ENCODE results near the gene PARP12.

PARP12 gene

GRCh38 chr7:139985811-139986210 lies 76.9 kb downstream of the PARP12 start:
- H3K4me3 ChIP-seq (ENCODE audit: low read depth, low read length): no peak overlapping the region
- no peak for DNase-seq (ENCODE audit: low read depth)
- TF ChIP-seq, protein P1, sequence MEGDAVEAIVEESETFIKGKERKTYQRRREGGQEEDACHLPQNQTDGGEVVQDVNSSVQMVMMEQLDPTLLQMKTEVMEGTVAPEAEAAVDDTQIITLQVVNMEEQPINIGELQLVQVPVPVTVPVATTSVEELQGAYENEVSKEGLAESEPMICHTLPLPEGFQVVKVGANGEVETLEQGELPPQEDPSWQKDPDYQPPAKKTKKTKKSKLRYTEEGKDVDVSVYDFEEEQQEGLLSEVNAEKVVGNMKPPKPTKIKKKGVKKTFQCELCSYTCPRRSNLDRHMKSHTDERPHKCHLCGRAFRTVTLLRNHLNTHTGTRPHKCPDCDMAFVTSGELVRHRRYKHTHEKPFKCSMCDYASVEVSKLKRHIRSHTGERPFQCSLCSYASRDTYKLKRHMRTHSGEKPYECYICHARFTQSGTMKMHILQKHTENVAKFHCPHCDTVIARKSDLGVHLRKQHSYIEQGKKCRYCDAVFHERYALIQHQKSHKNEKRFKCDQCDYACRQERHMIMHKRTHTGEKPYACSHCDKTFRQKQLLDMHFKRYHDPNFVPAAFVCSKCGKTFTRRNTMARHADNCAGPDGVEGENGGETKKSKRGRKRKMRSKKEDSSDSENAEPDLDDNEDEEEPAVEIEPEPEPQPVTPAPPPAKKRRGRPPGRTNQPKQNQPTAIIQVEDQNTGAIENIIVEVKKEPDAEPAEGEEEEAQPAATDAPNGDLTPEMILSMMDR (IDR thresholded peaks at IDR 0.05; ENCODE audit: control insufficient read depth, extremely low read depth, insufficient read depth): no peak

DNA sequence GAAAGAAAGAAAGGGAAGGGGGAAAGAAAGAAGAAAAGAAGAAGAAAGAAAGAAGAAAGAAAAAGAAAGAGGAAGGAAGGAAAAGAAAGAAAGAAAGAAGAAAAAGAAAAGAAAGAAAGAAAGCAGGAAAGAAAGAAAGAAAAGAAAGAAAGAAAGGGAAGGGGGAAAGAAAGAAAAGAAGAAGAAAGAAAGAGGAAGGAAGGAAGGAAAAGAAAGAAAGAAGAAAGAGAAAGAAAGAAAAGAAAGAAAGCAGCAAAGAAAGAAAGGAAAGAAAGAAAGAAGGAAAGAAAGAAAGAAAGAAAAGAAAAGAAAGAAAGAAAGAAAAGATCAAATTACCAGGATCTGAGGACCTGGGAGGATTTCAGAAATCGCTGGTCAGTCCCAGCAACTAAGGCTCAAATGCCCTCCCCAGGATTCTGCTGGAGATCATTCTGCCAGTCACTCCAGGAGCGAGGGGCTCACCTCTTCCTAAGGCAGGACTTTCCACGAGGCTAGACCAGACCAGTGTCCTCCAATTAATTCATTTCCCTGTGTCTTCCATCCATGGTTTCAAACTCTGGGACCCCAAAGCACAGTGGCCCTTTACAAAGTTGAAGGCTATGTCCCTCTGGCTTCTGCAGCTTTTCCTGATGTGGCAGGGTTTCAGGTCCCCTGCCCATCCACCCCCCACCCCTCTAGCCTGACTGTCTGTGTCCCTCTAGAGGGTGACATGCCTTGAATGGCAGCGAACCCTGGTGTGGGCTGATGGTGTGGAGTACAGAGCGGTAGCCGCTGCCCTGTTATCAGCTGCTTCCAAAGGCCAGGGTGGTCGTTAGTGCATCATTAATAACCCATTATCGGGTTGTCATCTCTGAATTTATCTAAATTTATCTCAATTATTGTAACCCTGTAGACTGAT lies 77.9 kb downstream of the PARP12 start:
- TF ChIP-seq, protein P1 (IDR thresholded peaks at IDR 0.05; ENCODE audit: control insufficient read depth, extremely low read depth, insufficient read depth): no peak
- no peak for DNase-seq (ENCODE audit: low read depth)

GRCh38 chr7:139982927-139983920 lies 79.5 kb downstream of the PARP12 start:
- no peak overlapping the region for H3K4me3 ChIP-seq (ENCODE audit: low read depth, low read length)
- TF ChIP-seq, protein P1 (IDR thresholded peaks at IDR 0.05; ENCODE audit: control insufficient read depth, extremely low read depth, insufficient read depth): no peak
- DNase-seq (ENCODE audit: low read depth): no peak

More for the DNA sequence above, 77.9 kb downstream of the PARP12 start:
- no peak overlapping the region for H3K4me3 ChIP-seq (ENCODE audit: low read depth, low read length)

- H3K4me3 ChIP-seq (ENCODE audit: low read depth, low read length): no peak overlapping the region
- DNase-seq (ENCODE audit: low read depth): no peak
- TF ChIP-seq, protein P1 (IDR thresholded peaks at IDR 0.05; ENCODE audit: control insufficient read depth, extremely low read depth, insufficient read depth): no peak
Observed at GRCh38 chr7:139981511-139981895, 81.2 kb downstream of the PARP12 start.

DNA sequence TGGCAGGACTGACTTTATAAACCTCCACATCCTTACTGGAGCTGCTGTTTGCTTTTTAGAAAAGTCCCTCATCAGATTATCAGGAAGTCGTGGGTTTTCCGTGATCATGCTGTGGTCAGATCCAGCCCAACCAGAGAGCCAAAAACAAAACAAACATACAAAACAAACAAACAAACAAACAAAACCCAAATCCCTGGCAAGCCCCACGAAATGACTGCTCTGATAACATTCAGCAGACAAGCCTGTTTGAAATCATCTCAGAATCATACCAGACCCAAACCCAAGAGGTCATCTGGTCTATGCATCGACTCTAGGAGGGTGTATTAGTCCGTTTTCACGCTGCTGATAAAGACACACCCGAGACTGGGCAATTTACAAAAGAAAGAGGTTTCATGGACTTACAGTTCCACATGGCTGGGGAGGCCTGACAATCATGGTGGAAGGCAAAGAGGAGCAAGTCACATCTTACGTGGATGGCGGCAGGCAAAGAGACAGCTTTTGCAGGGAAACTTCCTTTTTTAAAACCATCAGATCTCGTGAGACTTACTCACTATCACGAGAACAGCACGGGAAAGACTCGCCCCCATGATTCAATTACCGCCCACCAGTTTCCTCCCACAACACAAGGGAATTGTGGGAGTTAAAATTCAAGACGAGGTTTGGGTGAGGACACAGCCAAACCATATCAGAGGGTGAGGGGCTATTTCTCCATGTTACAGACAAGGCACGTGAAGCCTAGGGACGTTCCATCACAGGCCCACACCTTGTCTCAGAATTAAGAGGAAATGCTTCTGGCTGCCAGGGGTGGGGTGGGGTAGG lies 85.7 kb downstream of the PARP12 start:
- DNase-seq (ENCODE audit: low read depth): no peak
- TF ChIP-seq, protein P1 (IDR thresholded peaks at IDR 0.05; ENCODE audit: control insufficient read depth, extremely low read depth, insufficient read depth): no peak
- H3K4me3 ChIP-seq (ENCODE audit: low read depth, low read length): no peak overlapping the region
